OCI-LY3 (cell line): ENCODE results near the gene ASPRV1.

Experiments used
- H2AFZ ChIP-seq: fragments of 200-600, 300-600 bp; shearing (Covaris generic); 2 replicates; pipeline ENCODE4 v1.6.0; 2014; ENCODE audit warnings: antibody characterized with exemption, low read depth, low read length
- H3K27ac ChIP-seq: fragments of 200-600, 300-600 bp; sonication (generic); 2 replicates; pipeline ENCODE4 v1.5.1; 2014; ENCODE audit warnings: mild to moderate bottlenecking, low read length, moderate library complexity, mixed read lengths
- H3K27me3 ChIP-seq: fragments of 200-600, 300-600 bp; sonication (generic); 2 replicates; pipeline ENCODE4 v1.6.1; 2014; ENCODE audit warnings: low read depth, low read length, mixed read lengths
- H3K36me3 ChIP-seq: fragments of 200-600, 300-600 bp; sonication (generic); replicated peaks from 2 replicates; pipeline ENCODE3; 2014; ENCODE audit warnings: low read depth, low read length, mixed read lengths
- H3K4me1 ChIP-seq: fragments of 300-600, 200-600 bp; sonication (generic); 2 replicates; pipeline ENCODE4 v1.6.1; 2014; ENCODE audit warnings: low read length, mixed read lengths
- H3K4me2 ChIP-seq: fragments of 200-600, 300-600 bp; sonication (generic); 2 replicates; pipeline ENCODE4 v1.6.1; 2014; ENCODE audit warnings: low read length, mixed read lengths
- H3K4me3 ChIP-seq: fragments of 300-600, 200-600 bp; sonication (generic); 2 replicates; pipeline ENCODE4 v1.5.1; 2014; ENCODE audit warnings: antibody characterized with exemption, mild to moderate bottlenecking, low read length, moderate library complexity
- H3K79me2 ChIP-seq: fragments of 300-600, 200-600 bp; shearing (Covaris generic); 2 replicates; pipeline ENCODE4 v1.6.1; 2014; ENCODE audit warnings: mild to moderate bottlenecking, low read length, mixed read lengths
- H3K9ac ChIP-seq: fragments of 300-600, 200-600 bp; shearing (Covaris generic); 2 replicates; pipeline ENCODE4 v1.6.0; 2014; ENCODE audit warnings: mild to moderate bottlenecking, low read length, moderate library complexity
- H3K9me3 ChIP-seq: fragments of 200-600, 300-600 bp; shearing (Covaris generic); 2 replicates; pipeline ENCODE4 v1.6.1; 2014; ENCODE audit warnings: low read length, mixed read lengths; ENCODE audit not compliant: insufficient read depth
- H4K20me1 ChIP-seq: fragments of 200-600, 300-600 bp; sonication (generic); 2 replicates; pipeline ENCODE4 v1.6.1; 2016; ENCODE audit warnings: low read length, mixed read lengths; ENCODE audit not compliant: insufficient read depth
- EZH2phosphoT487 ChIP-seq: fragments of 200-600 bp; shearing (Covaris generic); IDR thresholded peaks from 2 replicates; pipeline ENCODE4 v1.6.1; 2018; ENCODE audit warnings: antibody characterized with exemption, mixed run types, low read depth
- TF ChIP-seq, protein P1 (sequence below): fragments of 200-600, 300-600 bp; sonication (generic); IDR thresholded peaks from 2 replicates; pipeline ENCODE4 v1.5.1; 2014; ENCODE audit warnings: antibody characterized with exemption, low read length, low read depth

ASPRV1 gene

DNA sequence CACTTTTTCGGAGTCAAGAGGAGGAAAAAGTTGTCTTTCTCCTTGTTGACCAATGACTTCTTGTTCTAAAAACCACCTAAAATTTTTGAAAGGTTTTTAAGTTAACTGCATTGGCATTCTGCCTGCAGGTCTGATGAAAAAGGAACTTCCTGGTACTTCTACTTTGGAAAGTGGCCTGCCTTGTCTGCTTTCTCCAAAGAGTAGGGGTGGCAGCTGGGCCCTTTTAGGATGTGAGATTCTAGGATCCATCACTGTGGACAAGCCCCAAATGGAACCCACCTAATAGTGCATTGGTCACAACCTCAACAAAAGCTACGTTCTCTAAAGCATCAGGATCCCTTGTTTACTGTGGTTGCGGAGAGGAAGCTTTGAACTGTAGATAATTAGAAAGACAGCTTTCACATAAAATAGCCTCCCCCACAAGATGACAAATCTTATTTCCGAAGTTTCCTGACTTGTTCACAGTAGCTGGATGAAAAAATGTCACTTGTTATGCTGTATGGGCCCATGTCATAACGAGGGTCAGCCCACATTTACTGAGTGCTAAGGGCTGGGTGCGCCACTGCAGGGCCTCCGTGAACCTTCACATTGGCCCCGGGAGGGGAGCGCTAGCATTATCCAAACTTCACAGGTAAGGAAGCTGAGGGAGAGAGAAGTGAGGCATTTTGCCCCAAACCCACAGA is 17.4 kb downstream of the ASPRV1 start:
- Histone ChIP-seq H3K36me3 (no peaks in the 10 kb centered on the region), H3K79me2 (no peaks in the 10 kb centered on the region), H3K4me1 (no peaks in the 10 kb centered on the region), H4K20me1 (no peaks in the 10 kb centered on the region), H3K9me3 (no peaks in the 10 kb centered on the region), H3K27me3 (no peaks in the 10 kb centered on the region), H2AFZ (no peak overlapping the region), H3K27ac (no peak overlapping the region), H3K9ac (no peak overlapping the region), H3K4me3 (no peak overlapping the region), H3K4me2 (no peak overlapping the region)
- TF ChIP-seq, protein P1, sequence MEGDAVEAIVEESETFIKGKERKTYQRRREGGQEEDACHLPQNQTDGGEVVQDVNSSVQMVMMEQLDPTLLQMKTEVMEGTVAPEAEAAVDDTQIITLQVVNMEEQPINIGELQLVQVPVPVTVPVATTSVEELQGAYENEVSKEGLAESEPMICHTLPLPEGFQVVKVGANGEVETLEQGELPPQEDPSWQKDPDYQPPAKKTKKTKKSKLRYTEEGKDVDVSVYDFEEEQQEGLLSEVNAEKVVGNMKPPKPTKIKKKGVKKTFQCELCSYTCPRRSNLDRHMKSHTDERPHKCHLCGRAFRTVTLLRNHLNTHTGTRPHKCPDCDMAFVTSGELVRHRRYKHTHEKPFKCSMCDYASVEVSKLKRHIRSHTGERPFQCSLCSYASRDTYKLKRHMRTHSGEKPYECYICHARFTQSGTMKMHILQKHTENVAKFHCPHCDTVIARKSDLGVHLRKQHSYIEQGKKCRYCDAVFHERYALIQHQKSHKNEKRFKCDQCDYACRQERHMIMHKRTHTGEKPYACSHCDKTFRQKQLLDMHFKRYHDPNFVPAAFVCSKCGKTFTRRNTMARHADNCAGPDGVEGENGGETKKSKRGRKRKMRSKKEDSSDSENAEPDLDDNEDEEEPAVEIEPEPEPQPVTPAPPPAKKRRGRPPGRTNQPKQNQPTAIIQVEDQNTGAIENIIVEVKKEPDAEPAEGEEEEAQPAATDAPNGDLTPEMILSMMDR = no peak

DNA sequence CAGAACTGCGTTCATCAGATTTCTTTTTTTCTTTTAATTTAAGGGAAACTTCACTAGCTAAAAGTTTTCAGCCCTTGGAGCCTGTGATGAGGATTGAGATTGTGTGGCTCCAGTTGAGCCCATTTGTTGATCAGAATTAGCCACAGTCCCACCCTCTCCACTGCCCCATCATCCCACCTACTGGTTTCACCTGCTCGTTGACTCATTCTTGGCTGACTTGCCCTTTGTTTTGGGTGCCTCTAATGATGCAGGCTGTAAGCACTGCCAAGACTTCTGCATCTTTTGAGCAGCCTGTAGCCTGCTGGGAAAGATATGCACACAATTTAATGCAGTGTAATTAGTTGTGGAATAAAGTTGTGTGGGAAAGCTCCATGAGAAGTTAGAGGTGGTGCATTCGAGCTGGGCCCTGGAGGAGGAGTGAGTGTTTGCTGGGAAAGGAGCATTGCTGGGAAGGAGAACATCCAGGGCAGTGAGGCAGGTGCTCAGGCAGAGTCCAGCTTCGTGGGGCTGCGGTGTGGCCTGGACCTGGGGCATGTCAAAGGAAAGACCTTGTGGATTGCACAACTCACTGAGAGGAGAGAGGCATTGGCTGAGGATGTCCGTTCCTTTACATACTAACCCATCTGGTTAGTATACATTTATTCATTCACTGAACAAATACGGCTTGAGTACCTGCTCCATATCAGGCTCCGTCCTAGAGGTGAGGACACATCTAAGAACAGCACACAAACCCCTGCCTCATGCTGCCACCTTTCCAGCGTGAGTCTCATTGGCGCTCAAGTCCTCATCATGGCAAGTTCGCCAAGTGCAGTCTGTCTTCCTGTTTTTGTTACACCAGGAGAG is 18.2 kb downstream of the ASPRV1 start:
- Histone ChIP-seq H3K27me3 (no peaks in the 10 kb centered on the region), H3K4me3 (no peak overlapping the region), H3K4me2 (no peak overlapping the region), H3K9me3 (no peaks in the 10 kb centered on the region), H3K4me1 (no peaks in the 10 kb centered on the region), H4K20me1 (no peaks in the 10 kb centered on the region), H3K79me2 (no peaks in the 10 kb centered on the region), H3K9ac (no peak overlapping the region), H3K36me3 (no peaks in the 10 kb centered on the region), H2AFZ (no peak overlapping the region), H3K27ac (no peak overlapping the region)
- TF ChIP-seq, protein P1 = no peak
- TF ChIP-seq EZH2phosphoT487 = no peak

DNA sequence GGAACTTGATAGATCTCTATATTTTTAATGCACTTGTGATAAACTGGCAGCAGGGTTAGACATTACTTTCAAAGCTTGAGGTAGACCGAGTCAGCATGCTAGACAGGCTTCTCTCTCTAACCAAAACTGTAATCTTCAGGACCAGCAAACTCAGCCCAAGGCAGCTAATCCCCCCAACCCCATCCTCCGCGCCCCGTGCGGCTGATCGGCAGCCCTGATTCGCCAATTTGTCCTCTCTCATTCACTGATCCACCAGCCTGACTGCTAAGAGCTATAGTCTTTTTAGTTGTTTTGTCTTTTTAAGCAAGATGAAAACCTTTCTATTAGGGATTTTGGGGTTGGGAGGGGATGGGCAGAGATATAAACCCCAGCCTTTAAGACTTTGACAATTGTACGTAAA is 20.7 kb downstream of the ASPRV1 start:
- H3K27ac ChIP-seq = no peak overlapping the region
- no peaks in the 10 kb centered on the region for H3K9me3 ChIP-seq
- no peak overlapping the region for H3K4me2 ChIP-seq
- TF ChIP-seq, protein P1 = no peak
- TF ChIP-seq EZH2phosphoT487 = no peak
- H2AFZ ChIP-seq = no peak overlapping the region
- H4K20me1 ChIP-seq = no peaks in the 10 kb centered on the region
- no peaks in the 10 kb centered on the region for H3K4me1 ChIP-seq
- no peaks in the 10 kb centered on the region for H3K27me3 ChIP-seq
- H3K9ac ChIP-seq = no peak overlapping the region
- H3K36me3 ChIP-seq = no peaks in the 10 kb centered on the region
- H3K4me3 ChIP-seq = no peak overlapping the region
- no peaks in the 10 kb centered on the region for H3K79me2 ChIP-seq

- TF ChIP-seq, protein P1 = no peak
- TF ChIP-seq EZH2phosphoT487 = no peak
- H3K9me3 ChIP-seq = no peaks in the 10 kb centered on the region
- no peaks in the 10 kb centered on the region for H4K20me1 ChIP-seq
- no peak overlapping the region for H3K27ac ChIP-seq
- no peak overlapping the region for H3K9ac ChIP-seq
- peaks cover 1% of the 10 kb centered on the region for H3K4me1 ChIP-seq
- H3K79me2 ChIP-seq = no peaks in the 10 kb centered on the region
- no peak overlapping the region for H3K4me2 ChIP-seq
- H3K36me3 ChIP-seq = no peaks in the 10 kb centered on the region
- H2AFZ ChIP-seq = no peak overlapping the region
- H3K4me3 ChIP-seq = no peak overlapping the region
- H3K27me3 ChIP-seq = no peaks in the 10 kb centered on the region
Observed at GRCh38 chr2:69939722-69940121, 21.7 kb downstream of the ASPRV1 start.
